ENCODE results near the gene BRD1. TPM values are rescaled to one million over a fixed set of nuclear protein-coding genes. Genes with fewer than 3 reads are reported as not detected.

BRD1 gene
- total RNA-seq, 1 donor from 2014 or later, result 37.4 TPM

DNA sequence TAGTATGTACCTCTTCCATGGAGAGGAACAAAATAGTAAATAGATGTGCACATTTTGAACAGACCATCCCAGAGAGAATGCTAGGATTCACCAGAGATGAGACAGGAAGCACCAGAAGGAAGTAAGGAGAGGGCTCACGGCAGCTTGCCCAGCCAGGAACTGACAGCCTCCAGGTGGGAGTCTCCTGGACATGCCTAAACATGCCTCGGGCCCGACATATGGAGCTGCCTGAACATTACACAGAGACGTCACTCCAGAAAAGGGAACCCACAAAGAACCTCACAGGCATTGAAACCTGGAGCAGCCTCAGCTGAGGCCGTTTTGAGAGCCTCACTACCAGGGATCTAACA is 67.4 kb downstream of the BRD1 start:
- peak in 1 of 2 donors; percentile 9 for ATAC-seq
- intact Hi-C loops (cut with DNase I), result no loop called here
- Histone ChIP-seq H3K4me1 (no peaks in the 10 kb centered on the region), H3K9me3 (no peaks in the 10 kb centered on the region), H3K27me3 (ENCODE audit: low read depth) (peaks cover 10% of the 10 kb centered on the region), H3K27ac (no peak overlapping the region), H3K4me3 (no peak overlapping the region), H3K36me3 (no peaks in the 10 kb centered on the region)
- TF ChIP-seq, protein P1, sequence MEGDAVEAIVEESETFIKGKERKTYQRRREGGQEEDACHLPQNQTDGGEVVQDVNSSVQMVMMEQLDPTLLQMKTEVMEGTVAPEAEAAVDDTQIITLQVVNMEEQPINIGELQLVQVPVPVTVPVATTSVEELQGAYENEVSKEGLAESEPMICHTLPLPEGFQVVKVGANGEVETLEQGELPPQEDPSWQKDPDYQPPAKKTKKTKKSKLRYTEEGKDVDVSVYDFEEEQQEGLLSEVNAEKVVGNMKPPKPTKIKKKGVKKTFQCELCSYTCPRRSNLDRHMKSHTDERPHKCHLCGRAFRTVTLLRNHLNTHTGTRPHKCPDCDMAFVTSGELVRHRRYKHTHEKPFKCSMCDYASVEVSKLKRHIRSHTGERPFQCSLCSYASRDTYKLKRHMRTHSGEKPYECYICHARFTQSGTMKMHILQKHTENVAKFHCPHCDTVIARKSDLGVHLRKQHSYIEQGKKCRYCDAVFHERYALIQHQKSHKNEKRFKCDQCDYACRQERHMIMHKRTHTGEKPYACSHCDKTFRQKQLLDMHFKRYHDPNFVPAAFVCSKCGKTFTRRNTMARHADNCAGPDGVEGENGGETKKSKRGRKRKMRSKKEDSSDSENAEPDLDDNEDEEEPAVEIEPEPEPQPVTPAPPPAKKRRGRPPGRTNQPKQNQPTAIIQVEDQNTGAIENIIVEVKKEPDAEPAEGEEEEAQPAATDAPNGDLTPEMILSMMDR (IDR thresholded peaks at IDR 0.05), result no peak
- no peak for DNase-seq

DNA sequence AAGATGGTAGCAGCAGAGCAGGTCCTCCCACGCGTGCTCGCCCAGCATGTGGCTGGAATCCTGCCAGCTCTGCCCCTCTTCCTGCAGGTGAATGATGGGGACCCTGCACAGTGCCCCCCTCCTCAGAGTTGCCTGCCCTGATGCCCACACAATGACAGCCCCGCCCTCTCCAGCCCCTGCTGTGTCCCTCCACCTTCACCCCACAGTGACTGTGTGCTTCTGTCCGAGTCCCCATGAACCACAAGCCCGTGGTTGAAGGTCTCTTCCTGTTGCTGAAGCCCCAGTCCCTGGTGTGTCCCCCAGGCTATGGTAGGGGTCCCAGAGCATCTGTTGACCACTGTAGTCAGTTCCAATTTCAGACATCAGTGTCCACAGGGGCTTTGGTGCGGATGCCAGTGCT is 71.0 kb downstream of the BRD1 start:
- no peak overlapping the region for H3K27ac ChIP-seq
- TF ChIP-seq, protein P1 (IDR thresholded peaks at IDR 0.05), result no peak

DNA sequence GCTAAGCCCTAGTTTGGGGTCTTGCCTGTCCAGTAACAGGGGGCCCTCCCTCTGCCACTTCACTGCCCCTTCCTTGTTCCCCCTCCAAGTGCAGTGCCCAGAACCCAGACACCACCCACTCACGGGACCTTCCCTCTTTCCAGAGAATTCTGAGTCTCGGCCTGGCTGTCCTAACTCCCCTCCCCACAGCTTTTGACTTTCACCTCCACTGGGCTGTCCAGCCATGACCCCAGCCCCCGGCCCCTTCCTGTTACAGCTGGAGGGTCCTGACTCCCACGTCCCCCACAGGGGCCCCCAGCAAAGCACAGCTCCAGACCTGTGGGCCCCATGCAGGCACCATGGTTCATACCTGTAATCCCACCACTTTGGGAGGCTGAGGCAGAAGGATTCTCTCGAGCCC is 71.5 kb downstream of the BRD1 start:
- H3K27ac ChIP-seq, result no peak overlapping the region
- intact Hi-C loops (cut with DNase I), result no loop called here
- H3K4me1 ChIP-seq, result no peaks in the 10 kb centered on the region
- no peaks in the 10 kb centered on the region for H3K9me3 ChIP-seq
- TF ChIP-seq, protein P1 (IDR thresholded peaks at IDR 0.05), result no peak
- no peaks in the 10 kb centered on the region for H3K36me3 ChIP-seq
- no peak overlapping the region for H3K4me3 ChIP-seq
- no peak for DNase-seq
- peaks cover 22% of the 10 kb centered on the region for H3K27me3 ChIP-seq (ENCODE audit: low read depth)
- ATAC-seq, result no peak

More for the DNA sequence above, 71.0 kb downstream of the BRD1 start:
- no peak overlapping the region for H3K4me3 ChIP-seq
- ATAC-seq, result no peak
- peaks cover 22% of the 10 kb centered on the region for H3K27me3 ChIP-seq (ENCODE audit: low read depth)
- no peaks in the 10 kb centered on the region for H3K9me3 ChIP-seq
- intact Hi-C loops (cut with DNase I), result no loop called here
- no peak for DNase-seq
- H3K36me3 ChIP-seq, result no peaks in the 10 kb centered on the region
- no peaks in the 10 kb centered on the region for H3K4me1 ChIP-seq

DNA sequence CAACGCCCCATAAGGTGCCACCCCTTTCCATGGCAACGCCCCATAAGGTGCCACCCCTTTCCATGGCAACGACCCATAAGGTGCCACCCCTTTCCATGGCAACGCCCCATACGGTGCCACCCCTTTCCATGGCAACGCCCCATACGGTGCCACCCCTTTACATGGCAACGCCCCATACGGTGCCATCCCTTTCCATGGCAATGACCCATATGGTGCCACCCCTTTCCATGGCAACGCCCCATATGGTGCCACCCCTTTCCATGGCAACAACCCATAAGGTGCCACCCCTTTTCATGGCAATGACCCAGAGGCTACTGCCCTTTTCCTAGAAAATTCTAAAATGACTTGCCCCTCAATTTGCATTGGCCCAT is 72.1 kb downstream of the BRD1 start:
- H3K4me3 ChIP-seq, result no peak overlapping the region
- DNase-seq, result no peak
- peaks cover 22% of the 10 kb centered on the region for H3K27me3 ChIP-seq (ENCODE audit: low read depth)
- no peaks in the 10 kb centered on the region for H3K36me3 ChIP-seq
- no peak for ATAC-seq
- H3K9me3 ChIP-seq, result no peaks in the 10 kb centered on the region
- intact Hi-C loops (cut with DNase I), result no loop called here
- TF ChIP-seq, protein P1 (IDR thresholded peaks at IDR 0.05), result no peak
- H3K4me1 ChIP-seq, result no peaks in the 10 kb centered on the region
- no peak overlapping the region for H3K27ac ChIP-seq

DNA sequence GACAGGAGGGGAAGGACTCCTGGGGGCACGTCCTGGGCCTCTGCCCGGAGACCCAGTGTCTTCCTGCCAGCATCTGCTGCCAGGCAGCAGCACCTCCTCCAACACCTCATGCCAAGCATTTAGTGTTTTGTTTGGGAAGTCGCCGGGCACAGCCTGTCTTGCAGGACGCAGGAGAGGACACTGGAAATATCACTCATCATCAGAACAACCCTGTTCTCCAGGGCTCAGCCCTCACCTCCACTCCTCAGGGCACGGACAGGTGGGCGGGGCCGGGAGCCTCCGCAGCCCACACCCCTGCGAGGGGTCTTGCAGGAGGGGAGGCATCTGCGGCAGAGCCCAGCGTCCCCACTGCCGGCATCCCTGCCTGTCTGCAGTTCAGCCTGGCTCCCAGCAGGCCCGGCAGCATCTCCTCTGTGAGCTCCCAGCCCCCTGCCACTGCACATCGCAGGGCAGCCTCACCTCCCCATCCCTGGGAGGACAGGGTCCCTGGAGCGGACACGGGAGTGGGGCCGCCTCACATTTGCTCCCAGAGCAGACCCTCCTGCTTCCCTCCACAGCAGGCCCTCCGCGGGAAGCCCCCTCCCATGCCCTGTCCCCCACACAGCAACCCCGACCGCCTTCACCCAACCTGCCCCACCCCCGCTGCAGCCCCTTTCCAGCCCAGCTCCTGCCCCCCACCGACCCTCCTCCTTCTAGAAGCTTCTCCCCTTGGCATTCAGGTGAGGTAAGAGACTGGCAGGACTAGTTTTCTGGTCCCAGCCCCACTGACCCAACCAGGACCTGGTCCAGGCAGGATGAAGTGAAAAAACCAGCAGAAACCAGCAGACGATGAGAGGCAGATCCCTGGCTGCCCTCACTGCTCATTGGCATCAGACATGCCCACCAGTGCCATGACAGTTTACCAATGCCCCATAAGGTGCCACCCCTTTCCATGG is 72.7 kb downstream of the BRD1 start:
- TF ChIP-seq, protein P1 (IDR thresholded peaks at IDR 0.05), result no peak
- Histone ChIP-seq H3K27ac (no peak overlapping the region), H3K27me3 (ENCODE audit: low read depth) (peaks cover 28% of the 10 kb centered on the region), H3K9me3 (no peaks in the 10 kb centered on the region), H3K4me1 (no peaks in the 10 kb centered on the region), H3K4me3 (no peak overlapping the region), H3K36me3 (no peaks in the 10 kb centered on the region)
- no peak for ATAC-seq
- intact Hi-C loops (cut with DNase I), result no loop called here
- DNase-seq, result no peak

Data from lower lobe of right lung (tissue), 2 donors.